ENCODE results near the gene RIMBP3C.
"Not testable (repeated sequence)": the region's sequence is repeated elsewhere in the genome, so short reads cannot be mapped to it uniquely, and the experiment has no call there.

RIMBP3C gene

DNA sequence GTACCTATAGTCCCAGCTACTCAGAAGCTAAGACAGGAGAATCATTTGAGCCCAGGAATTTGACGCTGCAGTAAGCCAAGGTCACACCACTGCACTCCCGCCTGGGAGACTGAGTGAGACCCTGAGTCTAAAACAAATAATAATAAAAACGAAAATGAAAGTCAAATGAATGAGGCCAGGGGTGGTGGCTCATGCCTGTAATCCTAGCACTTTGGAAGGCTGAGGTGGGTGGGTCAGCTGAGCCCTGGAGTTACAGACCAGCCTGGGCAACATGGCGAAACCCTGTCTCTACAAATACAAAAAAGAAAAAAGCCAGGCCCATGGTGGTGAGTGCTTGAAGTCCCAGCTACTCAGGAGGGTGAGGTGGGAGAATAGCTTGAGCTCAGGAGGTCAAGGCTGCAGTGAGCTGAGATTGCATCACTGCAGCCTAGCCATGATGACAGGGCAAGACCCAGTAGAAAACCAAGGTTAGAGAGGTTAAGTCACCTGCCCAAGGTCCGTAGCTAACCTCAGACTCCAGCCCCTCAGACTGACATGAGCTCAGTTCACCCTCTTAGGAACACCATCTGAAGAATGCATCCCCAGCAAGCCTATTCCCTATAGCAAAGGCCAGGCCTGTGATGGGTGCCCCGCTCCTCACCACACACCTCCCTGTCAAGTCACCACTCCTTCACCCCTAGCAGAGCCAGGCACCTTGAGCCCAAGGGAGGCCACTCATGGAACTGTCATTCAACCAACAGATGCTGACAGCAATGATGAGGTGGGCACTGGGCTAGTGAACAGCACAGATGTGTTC lies 24.4 kb downstream of the RIMBP3C start:
- DNase-seq (ENCODE audit: low read depth) = not testable (repeated sequence)

DNA sequence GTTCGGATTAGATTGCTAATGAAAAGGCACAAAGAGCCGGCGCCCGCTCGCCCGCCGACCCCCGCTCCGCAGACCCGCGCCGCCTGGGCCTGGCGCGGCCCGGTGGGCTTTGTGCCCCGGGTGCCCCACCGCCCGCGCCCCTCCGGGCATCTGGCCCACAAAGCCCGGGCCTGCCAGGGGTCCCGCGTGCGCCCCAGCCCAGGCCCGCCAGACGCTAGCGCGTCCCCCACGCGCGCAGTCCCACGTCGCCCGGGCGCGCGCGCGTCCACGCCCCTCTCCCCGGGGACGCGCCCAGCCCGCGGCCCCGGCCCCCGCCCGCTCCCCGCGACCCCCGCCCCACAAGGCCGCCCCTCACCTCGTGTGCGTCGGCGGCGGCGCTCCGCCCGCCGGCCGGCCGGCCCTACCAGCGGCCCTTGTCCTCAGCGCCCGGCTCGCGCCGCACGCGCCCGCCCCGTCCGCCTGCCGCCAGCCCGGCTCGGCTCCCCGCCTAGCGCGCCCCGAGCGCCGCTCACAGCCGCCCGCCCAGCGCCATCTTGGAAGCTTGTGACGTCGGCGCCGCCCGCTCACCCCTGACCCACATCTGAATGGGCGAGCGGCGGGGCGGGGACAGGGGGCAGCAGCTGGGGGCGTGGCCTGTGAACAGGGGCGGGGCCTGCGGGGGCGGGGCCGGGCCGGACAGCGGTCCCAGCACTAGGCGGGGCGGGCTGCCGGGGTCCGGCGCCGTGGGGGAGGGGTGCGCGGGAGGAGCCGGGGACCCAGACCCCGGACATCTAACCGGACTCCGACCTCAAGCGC lies 34.1 kb downstream of the RIMBP3C start:
- DNase-seq (ENCODE audit: low read depth) = not testable (repeated sequence)

DNA sequence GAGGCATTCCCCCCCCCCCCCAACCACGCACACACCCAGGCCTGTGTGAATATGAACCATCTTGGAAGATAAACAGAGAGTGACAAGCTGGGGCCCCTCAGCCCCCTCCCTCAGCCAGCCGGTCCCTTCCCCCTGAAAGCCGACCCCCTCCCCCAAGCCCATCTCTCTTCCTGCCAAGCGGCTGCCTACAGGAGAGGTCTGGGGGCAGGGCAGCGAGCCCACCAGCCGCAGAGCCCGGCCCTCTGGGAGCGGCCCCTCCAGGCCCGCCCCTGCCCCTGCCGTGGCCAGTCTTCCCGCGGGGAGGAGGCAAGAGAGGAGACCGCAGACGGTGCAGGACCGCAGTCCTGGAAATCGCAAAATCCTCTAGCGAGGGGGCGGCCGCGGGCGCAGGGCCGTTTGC lies 34.7 kb downstream of the RIMBP3C start:
- not testable (repeated sequence) for DNase-seq (ENCODE audit: low read depth)

DNA sequence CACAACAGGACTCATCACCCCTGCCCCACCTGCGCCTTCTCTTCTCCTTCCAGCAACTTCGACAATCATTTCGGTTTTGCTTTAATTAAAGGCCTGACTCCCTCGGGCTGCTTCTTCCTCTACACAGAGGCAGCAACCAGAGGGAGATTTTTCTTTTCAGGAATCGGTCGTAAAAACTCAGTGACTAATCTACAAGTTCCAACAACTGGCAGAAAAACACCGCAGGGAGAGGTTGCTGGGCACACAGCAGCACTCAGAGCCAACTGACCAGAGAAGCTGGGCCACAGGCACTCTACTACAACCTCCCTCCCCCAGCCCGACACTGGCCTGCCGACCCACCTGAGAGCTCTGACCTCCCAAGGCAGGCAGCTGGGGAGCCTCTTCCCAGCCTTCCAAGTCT lies 36.0 kb downstream of the RIMBP3C start:
- not testable (repeated sequence) for DNase-seq (ENCODE audit: low read depth)

DNA sequence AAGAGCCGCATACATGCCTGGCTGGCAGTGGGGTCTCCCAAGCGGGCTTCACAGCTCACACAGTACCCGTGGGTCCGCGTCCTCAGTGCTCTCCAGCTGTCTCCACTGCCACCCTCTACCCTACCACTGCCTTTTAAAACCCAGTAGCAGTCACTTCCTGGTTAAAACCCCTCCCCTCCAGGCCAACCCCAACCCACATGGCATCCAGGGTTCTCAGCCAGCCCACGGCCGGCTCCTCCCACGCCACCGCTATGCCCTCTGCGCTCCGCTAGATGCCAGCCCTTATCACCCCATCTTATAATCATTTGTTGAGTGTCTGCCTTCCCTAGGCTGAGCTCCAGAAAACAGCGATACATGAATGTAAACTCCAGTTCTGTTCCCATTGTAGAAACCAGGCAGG lies 37.1 kb downstream of the RIMBP3C start:
- DNase-seq (ENCODE audit: low read depth) = not testable (repeated sequence)

DNA sequence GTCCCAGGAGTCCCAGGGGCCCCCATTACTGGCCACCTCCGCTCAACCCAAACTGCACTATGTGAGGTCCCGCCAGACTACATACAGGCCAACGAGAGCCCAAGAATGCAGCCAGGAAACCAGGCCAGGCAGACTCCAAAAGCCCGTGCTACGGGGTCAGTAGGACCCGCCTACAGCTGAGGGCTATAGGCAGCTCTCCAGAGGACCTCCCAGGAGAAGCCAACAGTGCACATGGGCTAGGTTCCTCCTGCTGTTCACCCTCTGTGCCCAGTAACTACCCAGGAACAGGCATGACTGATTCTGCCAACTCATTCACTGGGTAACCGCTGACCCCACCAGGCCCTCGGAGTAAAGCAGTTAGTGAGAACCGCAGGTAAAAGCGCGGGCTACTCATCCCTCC lies 39.2 kb downstream of the RIMBP3C start:
- DNase-seq (ENCODE audit: low read depth) = not testable (repeated sequence)

DNA sequence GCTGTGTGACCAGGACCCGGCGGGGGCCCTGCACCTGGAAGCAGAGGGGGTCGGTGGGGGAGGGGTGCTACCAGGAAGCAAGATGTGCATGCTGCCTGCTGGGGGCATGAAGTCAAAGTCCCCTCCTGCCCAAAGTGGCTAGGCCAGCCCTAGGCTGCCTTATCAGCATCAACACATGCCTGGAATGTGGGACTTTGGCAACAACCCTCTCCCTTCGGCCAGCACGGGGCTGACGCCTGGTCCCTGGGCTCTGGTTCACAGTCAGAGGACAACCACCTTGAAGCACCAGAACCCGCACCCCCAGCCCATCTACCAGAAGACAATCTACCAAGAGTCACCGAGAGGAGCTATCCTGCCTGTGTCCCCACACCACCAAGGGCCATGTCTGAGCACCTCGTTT lies 40.9 kb downstream of the RIMBP3C start:
- DNase-seq (ENCODE audit: low read depth) = not testable (repeated sequence)

DNA sequence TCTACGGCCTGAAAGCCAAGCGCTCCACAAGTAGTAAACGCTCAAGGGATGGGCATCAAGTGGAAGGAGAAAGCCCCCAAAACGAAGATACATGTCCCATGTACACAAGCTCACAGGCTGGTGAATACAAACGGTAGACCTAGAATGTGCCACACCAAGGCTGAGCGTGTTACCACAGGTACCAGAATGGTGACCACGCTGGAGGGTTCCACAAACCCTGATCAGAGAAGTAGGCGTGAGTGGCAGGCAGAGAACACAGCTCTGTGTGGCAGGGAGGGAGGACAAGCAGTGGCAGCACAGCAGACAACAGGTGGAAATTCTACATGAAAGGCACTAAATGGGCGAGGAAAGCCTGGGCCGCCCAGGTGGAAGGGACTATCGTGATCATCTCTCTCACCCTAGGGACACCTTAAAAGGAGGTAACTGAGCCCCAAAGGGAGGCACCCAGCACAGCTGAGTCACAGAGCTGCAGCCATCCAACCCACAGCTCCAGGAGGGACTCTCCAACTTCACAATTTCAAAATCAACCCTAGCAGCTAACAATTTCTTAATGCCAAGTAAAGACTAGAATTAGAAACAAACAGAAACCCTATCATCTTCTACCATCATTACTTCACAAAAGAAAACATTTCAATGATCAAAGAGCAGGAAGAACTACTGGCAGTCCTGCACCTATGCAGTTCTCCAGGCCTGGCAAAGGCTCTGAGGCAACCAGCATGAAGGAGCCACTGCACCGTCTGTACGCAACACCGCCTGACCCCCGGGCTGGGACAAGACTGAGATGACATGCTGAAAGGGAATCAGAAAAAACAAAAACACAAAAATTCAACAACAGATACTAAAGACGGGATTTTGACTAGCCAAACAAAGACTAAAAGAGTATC lies 51.4 kb downstream of the RIMBP3C start:
- DNase-seq (ENCODE audit: low read depth) = not testable (repeated sequence)

DNA sequence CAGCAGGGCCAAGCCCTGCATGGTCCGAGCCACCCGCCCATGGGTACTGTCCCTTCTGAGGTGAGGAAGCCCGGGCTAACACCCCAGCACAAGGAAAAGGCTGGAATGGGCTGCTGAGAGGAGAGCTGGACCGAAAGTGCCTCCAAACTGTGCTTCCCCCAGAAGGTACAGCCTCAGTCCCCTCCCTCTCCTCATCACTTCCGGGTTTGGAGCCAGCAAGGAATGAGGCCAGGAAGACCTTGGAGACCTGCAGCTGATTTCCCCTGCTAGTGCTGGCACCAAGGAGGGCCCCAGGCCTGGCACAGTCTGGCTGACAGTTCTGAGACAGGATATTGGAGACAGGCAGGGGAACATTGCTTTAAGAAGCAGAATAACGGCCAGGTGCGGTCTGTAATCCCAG lies 52.8 kb downstream of the RIMBP3C start:
- not testable (repeated sequence) for DNase-seq (ENCODE audit: low read depth)

DNA sequence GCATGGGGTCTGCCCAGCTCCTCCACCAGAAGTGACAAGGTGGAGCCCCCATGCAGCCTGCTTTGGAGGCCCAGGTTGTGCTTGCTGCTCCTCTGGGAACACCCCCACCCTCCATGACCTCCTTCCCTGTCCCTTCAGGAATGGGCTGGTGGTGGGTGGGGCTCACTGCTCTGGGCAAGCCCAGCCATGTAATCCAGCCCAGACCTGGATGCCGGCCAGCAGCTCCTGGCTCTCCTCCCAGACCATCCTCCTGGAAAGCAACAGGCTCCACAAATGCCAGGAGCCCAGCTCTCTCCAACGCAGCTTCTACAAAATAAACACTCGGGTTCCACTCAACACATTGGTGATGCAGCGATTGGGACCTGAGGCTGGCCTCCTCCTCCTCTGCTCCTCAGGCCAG lies 53.3 kb downstream of the RIMBP3C start:
- not testable (repeated sequence) for DNase-seq (ENCODE audit: low read depth)
